H9 (cell line): ENCODE results near the gene APOC1. TPM values are rescaled to one million over a fixed set of nuclear protein-coding genes. Genes with fewer than 3 reads are reported as not detected.

Experiments used
- DNase-seq: peaks from one replicate; pipeline ENCODE4 v3.0.0-alpha.2; 2017
- H2AFZ ChIP-seq: one replicate; pipeline ENCODE4 v1.6.1; 2013; ENCODE audit warnings: mild to moderate bottlenecking, low read length, control low read depth, moderate library complexity
- H2AK5ac ChIP-seq: 2 replicates; pipeline ENCODE4 v1.6.1; 2013; ENCODE audit warnings: low read length, control low read depth, mixed read lengths; ENCODE audit not compliant: insufficient read length
- H2BK120ac ChIP-seq: one replicate; pipeline ENCODE4 v1.6.1; 2013; ENCODE audit warnings: low read depth, mild to moderate bottlenecking, low read length, control low read depth, inconsistent platforms; ENCODE audit not compliant: poor library complexity, severe bottlenecking
- H2BK12ac ChIP-seq: 2 replicates; pipeline ENCODE4 v1.6.1; 2013; ENCODE audit warnings: low read length, control low read depth, mixed read lengths, low read depth; ENCODE audit not compliant: insufficient read length
- H2BK15ac ChIP-seq: 2 replicates; pipeline ENCODE4 v1.6.1; 2013; ENCODE audit warnings: low read depth, low read length, control low read depth
- H2BK20ac ChIP-seq: one replicate; pipeline ENCODE4 v1.6.1; 2013; ENCODE audit warnings: low read depth, mild to moderate bottlenecking, low read length, control low read depth, inconsistent platforms; ENCODE audit not compliant: poor library complexity, severe bottlenecking
- H2BK5ac ChIP-seq: 2 replicates; pipeline ENCODE4 v1.6.1; 2013; ENCODE audit warnings: low read length, control low read depth, mixed read lengths; ENCODE audit not compliant: insufficient read length
- H3K14ac ChIP-seq: 2 replicates; pipeline ENCODE4 v1.6.1; 2013; ENCODE audit warnings: low read length, control low read depth; ENCODE audit not compliant: insufficient read depth
- H3K18ac ChIP-seq: 2 replicates; pipeline ENCODE4 v1.6.1; 2013; ENCODE audit warnings: low read depth, mild to moderate bottlenecking, mixed read lengths, low read length, control low read depth; ENCODE audit not compliant: insufficient read length
- H3K23ac ChIP-seq: 2 replicates; pipeline ENCODE4 v1.6.1; 2013; ENCODE audit warnings: low read length, control low read depth, mixed read lengths, low read depth; ENCODE audit not compliant: insufficient read length
- H3K23me2 ChIP-seq: 2 replicates; pipeline ENCODE4 v1.6.1; 2013; ENCODE audit warnings: low read depth, mild to moderate bottlenecking, mixed read lengths, low read length, control low read depth; ENCODE audit not compliant: insufficient read length, poor library complexity, severe bottlenecking
- H3K27ac ChIP-seq: 2 replicates; pipeline ENCODE4 v1.5.1; 2013; ENCODE audit warnings: low read length, control low read depth, mixed read lengths, low read depth; ENCODE audit not compliant: insufficient read length
- H3K27me3 ChIP-seq: 2 replicates; pipeline ENCODE4 v1.6.1; 2013; ENCODE audit warnings: low read length, control low read depth, inconsistent platforms; ENCODE audit not compliant: insufficient read depth
- H3K4ac ChIP-seq: 2 replicates; pipeline ENCODE4 v1.6.1; 2013; ENCODE audit warnings: low read depth, mild to moderate bottlenecking, control low read depth, inconsistent platforms, low read length, moderate library complexity
- H3K4me1 ChIP-seq: 2 replicates; pipeline ENCODE4 v1.6.1; 2013; ENCODE audit warnings: low read length, control low read depth, inconsistent platforms; ENCODE audit not compliant: insufficient read depth
- H3K4me2 ChIP-seq: 2 replicates; pipeline ENCODE4 v1.6.1; 2013; ENCODE audit warnings: low read length, control low read depth, mixed read lengths; ENCODE audit not compliant: insufficient read length, insufficient read depth
- H3K56ac ChIP-seq: 2 replicates; pipeline ENCODE4 v1.6.1; 2013; ENCODE audit warnings: low read depth, mild to moderate bottlenecking, mixed read lengths, low read length, control low read depth; ENCODE audit not compliant: insufficient read length
- H3K79me1 ChIP-seq: 2 replicates; pipeline ENCODE4 v1.6.1; 2013; ENCODE audit warnings: low read depth, mild to moderate bottlenecking, moderate library complexity, low read length, control low read depth, inconsistent platforms; ENCODE audit not compliant: insufficient read depth, poor library complexity, severe bottlenecking
- H3K79me2 ChIP-seq: 2 replicates; pipeline ENCODE4 v1.6.1; 2013; ENCODE audit warnings: low read length, control low read depth, inconsistent platforms; ENCODE audit not compliant: insufficient read depth
- H3K9ac ChIP-seq: 2 replicates; pipeline ENCODE4 v1.6.1; 2013; ENCODE audit warnings: low read length, control low read depth, mixed read lengths; ENCODE audit not compliant: insufficient read length; ENCODE audit errors: extremely low read depth
- H3K9me3 ChIP-seq: one replicate; pipeline ENCODE4 v1.6.1; 2013; ENCODE audit warnings: low read depth, low read length, inconsistent platforms; ENCODE audit not compliant: control insufficient read depth
- H3T11ph ChIP-seq: one replicate; pipeline ENCODE4 v1.6.1; 2013; ENCODE audit warnings: mild to moderate bottlenecking, low read length, control low read depth, inconsistent platforms
- H4K20me1 ChIP-seq: one replicate; pipeline ENCODE4 v1.6.1; 2013; ENCODE audit not compliant: control insufficient read depth, insufficient read length, insufficient read depth
- H4K5ac ChIP-seq: 2 replicates; pipeline ENCODE4 v1.6.1; 2013; ENCODE audit warnings: low read depth, mild to moderate bottlenecking, mixed read lengths, low read length, control low read depth; ENCODE audit not compliant: insufficient read length
- H4K8ac ChIP-seq: replicated peaks from 2 replicates; pipeline ENCODE4 v1.6.1; 2013; ENCODE audit warnings: low read length, control low read depth, mixed read lengths, low read depth; ENCODE audit not compliant: insufficient read length
- H4K91ac ChIP-seq: 2 replicates; pipeline ENCODE4 v1.6.1; 2013; ENCODE audit warnings: low read depth, mild to moderate bottlenecking, moderate library complexity, mixed read lengths, low read length, control low read depth; ENCODE audit not compliant: insufficient read length
- H3K27ac Mint-ChIP-seq, 3 experiments: 2 replicates in 2 of 3; 3 replicates in 1 of 3; pipeline ENCODE4 v1.8.0; 2020 to 2021; ENCODE audit warnings: mixed read lengths in 3 of 3, mild to moderate bottlenecking in 1 of 3, moderate library complexity in 1 of 3
- H3K27me3 Mint-ChIP-seq: 2 replicates; pipeline ENCODE4 v1.8.0; 2021; ENCODE audit warnings: low read depth, mild to moderate bottlenecking, moderate library complexity, mixed read lengths
- H3K36me3 Mint-ChIP-seq, 3 experiments: 2 replicates in 2 of 3; 3 replicates in 1 of 3; pipeline ENCODE4 v1.8.0; 2020 to 2021; ENCODE audit warnings: low read depth in 3 of 3, mixed read lengths in 3 of 3; ENCODE audit not compliant: insufficient read depth in 1 of 3
- H3K4me1 Mint-ChIP-seq, 2 experiments: 2 replicates each; pipeline ENCODE4 v1.8.0; 2020; ENCODE audit warnings: mixed read lengths in 2 of 2
- H3K4me3 Mint-ChIP-seq, 2 experiments: 2 replicates in 1 of 2; 3 replicates in 1 of 2; pipeline ENCODE4 v1.8.0; 2020 to 2021; ENCODE audit warnings: mild to moderate bottlenecking in 2 of 2, mixed read lengths in 2 of 2, moderate library complexity in 1 of 2
- H3K9me3 Mint-ChIP-seq, 2 experiments: 2 replicates in 1 of 2; 3 replicates in 1 of 2; pipeline ENCODE4 v1.8.0; 2020; ENCODE audit warnings: mild to moderate bottlenecking in 2 of 2, mixed read lengths in 2 of 2, moderate library complexity in 1 of 2
- CTCF ChIP-seq: fragments of 200-600 bp; sonication (generic); conservative IDR thresholded peaks from 3 replicates; pipeline ENCODE4 v1.8.0; 2021; ENCODE audit warnings: antibody characterized with exemption, mild to moderate bottlenecking
- WGBS: extraction: QIAGEN DNeasy Blood & Tissue Kit; methylation state at CpG from one replicate; pipeline ENCODE4 v1.1.7; 2013; ENCODE audit warnings: missing lambda C conversion rate, low lambda C conversion rate, mixed read lengths; ENCODE audit not compliant: insufficient read length; ENCODE audit errors: extremely low coverage; 5-methylcytosine and 5-hydroxymethylcytosine counted together
- total RNA-seq: library from RNA; stranded (reverse); gene quantifications from 2 replicates; pipeline ENCODE4 v1.2.1, GENCODE V29; 2021

The APOC1 gene
- total RNA-seq, 1 experiment from 2014 or later = 78.1 TPM

- no peaks in the 10 kb centered on the region for H4K20me1 ChIP-seq
- H3K27ac ChIP-seq = no peak overlapping the region
- H2BK12ac ChIP-seq = no peak overlapping the region
- H3K27me3 ChIP-seq = no peaks in the 10 kb centered on the region
- no peaks in the 10 kb centered on the region for H3K79me1 ChIP-seq
- no peak overlapping the region for H3K23ac ChIP-seq
- Mint-ChIP-seq H3K4me3 (no peak overlapping the region), H3K27ac (no peak overlapping the region; a peak in 1 of 7 replicates), H3K36me3 (peaks cover 0 to 9% (median 5%) of the 10 kb centered on the region in 3 experiments; a peak in 4 of 7 replicates), H3K9me3 (no peaks in the 10 kb centered on the region), H3K27me3 (peaks cover 1% of the 10 kb centered on the region; the same call in 1 of the 2 replicates), H3K4me1 (peaks cover 2 to 4% of the 10 kb centered on the region in 2 experiments; a peak in 2 of 4 replicates)
- no peaks in the 10 kb centered on the region for H3K4me1 ChIP-seq
- no peak overlapping the region for H2AFZ ChIP-seq
- H2BK120ac ChIP-seq = no peak overlapping the region
- H3K14ac ChIP-seq = no peak overlapping the region
- no peak for DNase-seq
- peaks cover 3% of the 10 kb centered on the region for H3K23me2 ChIP-seq
- no peak overlapping the region for H2BK5ac ChIP-seq
- no peak overlapping the region for H2BK15ac ChIP-seq
- no peak overlapping the region for H2BK20ac ChIP-seq
- no peak overlapping the region for H3K4me2 ChIP-seq
- no peak overlapping the region for H4K91ac ChIP-seq
- H3K18ac ChIP-seq = no peak overlapping the region
- no peak overlapping the region for H3T11ph ChIP-seq
- TF ChIP-seq CTCF = no peak
- H3K56ac ChIP-seq = no peak overlapping the region
- no peaks in the 10 kb centered on the region for H3K79me2 ChIP-seq
- H3K4ac ChIP-seq = no peak overlapping the region
- H4K8ac ChIP-seq = no peak overlapping the region
- no peak overlapping the region for H2AK5ac ChIP-seq
- no peaks in the 10 kb centered on the region for H3K9me3 ChIP-seq
- H4K5ac ChIP-seq = no peak overlapping the region
- H3K9ac ChIP-seq = no peak overlapping the region
- no CpG with 5 or more reads among the region's 5 CpGs for WGBS
Measured at GRCh38 chr19:44948763-44949374, 34.5 kb downstream of the APOC1 start.
